HEK293 (cell line): Measurements from ENCODE around the gene SP3.

ENCODE experiments used
- CTCF ChIA-PET: fragments of 350-600 bp; formaldehyde crosslinking; extraction: SDS; loops from one replicate; lab custom pipeline; 2021; ENCODE audit warnings: antibody characterized with exemption; lab: Yijun Ruan, JAX
- POLR2A ChIA-PET: fragments of 300-600 bp; formaldehyde crosslinking; extraction: SDS; loops from one replicate; lab custom pipeline; 2020; ENCODE audit warnings: antibody characterized with exemption, inconsistent platforms; lab: Yijun Ruan, JAX
- H3K27ac ChIP-seq: fragments of 200-500 bp; sonication (Bioruptor generic); 2 replicates; pipeline ENCODE4 v1.5.1; 2014; ENCODE audit warnings: low read depth, low read length, control low read depth, inconsistent platforms; ENCODE audit errors: extremely low read depth
- H3K36me3 ChIP-seq, 2 experiments: fragments of 200-500 bp in 1 of 2; sonication (Bioruptor generic) in 1 of 2; 1 replicate in 1 of 2; 2 replicates in 1 of 2; pipeline ENCODE4 v1.5.1; 2014 to 2017; ENCODE audit warnings: inconsistent platforms in 2 of 2, low read length in 2 of 2; ENCODE audit not compliant: control insufficient read depth in 2 of 2, insufficient read depth in 1 of 2
- H3K4me1 ChIP-seq: fragments of 200-500 bp; sonication (Bioruptor generic); 2 replicates; pipeline ENCODE4 v1.5.1; 2014; ENCODE audit warnings: mild to moderate bottlenecking, low read length, inconsistent platforms; ENCODE audit not compliant: control insufficient read depth, insufficient read depth
- H3K4me3 ChIP-seq: 2 replicates; pipeline ENCODE4 v1.5.1; 2011; ENCODE audit warnings: low read depth, mild to moderate bottlenecking, control low read depth, low read length, moderate library complexity
- H3K9me3 ChIP-seq: fragments of 200-500 bp; sonication (Bioruptor generic); 2 replicates; pipeline ENCODE4 v1.5.1; 2014; ENCODE audit warnings: low read depth, low read length, inconsistent platforms; ENCODE audit not compliant: control insufficient read depth, insufficient read depth
- GFI1B ChIP-seq: fragments of 450-650 bp; formaldehyde crosslinking; IDR thresholded peaks from 2 replicates; pipeline ENCODE4 v1.5.1; 2016; ENCODE audit warnings: missing biosample characterization, missing genetic modification characterization
- GLIS1 ChIP-seq: fragments of 450-650 bp; formaldehyde crosslinking; IDR thresholded peaks from 2 replicates; pipeline ENCODE4 v1.5.1; 2016; ENCODE audit warnings: missing biosample characterization, missing genetic modification characterization
- INSM2 ChIP-seq: fragments of 450-650 bp; formaldehyde crosslinking; IDR thresholded peaks from 2 replicates; pipeline ENCODE4 v1.5.1; 2016; ENCODE audit warnings: missing biosample characterization, missing genetic modification characterization
- KLF16 ChIP-seq: fragments of 450-650 bp; formaldehyde crosslinking; IDR thresholded peaks from 2 replicates; pipeline ENCODE4 v1.5.1; 2017; ENCODE audit warnings: missing biosample characterization, missing genetic modification characterization
- PRDM6 ChIP-seq: fragments of 450-650 bp; formaldehyde crosslinking; IDR thresholded peaks from 2 replicates; pipeline ENCODE4 v1.5.1; 2017; ENCODE audit warnings: missing biosample characterization, missing genetic modification characterization
- REPIN1 ChIP-seq: fragments of 450-650 bp; formaldehyde crosslinking; IDR thresholded peaks from 2 replicates; pipeline ENCODE4 v1.5.1; 2017; ENCODE audit warnings: missing biosample characterization, missing genetic modification characterization, low read depth
- SP3 ChIP-seq: fragments of 450-650 bp; formaldehyde crosslinking; IDR thresholded peaks from 2 replicates; pipeline ENCODE4 v1.5.1; 2016; ENCODE audit warnings: missing biosample characterization, missing genetic modification characterization
- SP7 ChIP-seq: fragments of 450-650 bp; formaldehyde crosslinking; IDR thresholded peaks from 2 replicates; pipeline ENCODE4 v1.5.1; 2016; ENCODE audit warnings: missing biosample characterization, missing genetic modification characterization
- TCF7L2 ChIP-seq: IDR thresholded peaks from 2 replicates; pipeline ENCODE4 v1.6.1; 2011; ENCODE audit warnings: low read depth, mild to moderate bottlenecking, inconsistent platforms, low read length, moderate library complexity, borderline replicate concordance
- ZBTB1 ChIP-seq: fragments of 450-650 bp; formaldehyde crosslinking; IDR thresholded peaks from 2 replicates; pipeline ENCODE4 v1.5.1; 2016; ENCODE audit warnings: missing biosample characterization, missing genetic modification characterization
- ZBTB44 ChIP-seq: fragments of 450-650 bp; IDR thresholded peaks from 2 replicates; pipeline ENCODE4 v1.5.1; 2018; ENCODE audit warnings: missing biosample characterization, mild to moderate bottlenecking, missing genetic modification characterization
- ZFHX2 ChIP-seq: fragments of 450-650 bp; formaldehyde crosslinking; conservative IDR thresholded peaks from 2 replicates; pipeline ENCODE4 v1.5.1; 2016; ENCODE audit warnings: missing biosample characterization, missing genetic modification characterization
- ZFP69B ChIP-seq: fragments of 450-650 bp; formaldehyde crosslinking; IDR thresholded peaks from 2 replicates; pipeline ENCODE4 v1.5.1; 2016; ENCODE audit warnings: missing biosample characterization, missing genetic modification characterization
- ZNF221 ChIP-seq: fragments of 450-650 bp; formaldehyde crosslinking; IDR thresholded peaks from 2 replicates; pipeline ENCODE4 v1.5.1; 2017; ENCODE audit warnings: missing biosample characterization, missing genetic modification characterization, borderline replicate concordance
- ZNF223 ChIP-seq: fragments of 450-650 bp; formaldehyde crosslinking; IDR thresholded peaks from 2 replicates; pipeline ENCODE4 v1.5.1; 2016; ENCODE audit warnings: missing biosample characterization, missing genetic modification characterization
- ZNF423 ChIP-seq: fragments of 450-650 bp; formaldehyde crosslinking; IDR thresholded peaks from 2 replicates; pipeline ENCODE4 v1.5.1; 2016; ENCODE audit warnings: missing biosample characterization, missing genetic modification characterization
- ZNF473 ChIP-seq: fragments of 450-650 bp; formaldehyde crosslinking; IDR thresholded peaks from 2 replicates; pipeline ENCODE4 v1.5.1; 2017; ENCODE audit warnings: missing biosample characterization, missing genetic modification characterization
- ZNF488 ChIP-seq: fragments of 450-650 bp; formaldehyde crosslinking; IDR thresholded peaks from 2 replicates; pipeline ENCODE4 v1.5.1; 2016; ENCODE audit warnings: missing biosample characterization, missing genetic modification characterization
- ZNF530 ChIP-seq: fragments of 450-650 bp; formaldehyde crosslinking; IDR thresholded peaks from 2 replicates; pipeline ENCODE4 v1.5.1; 2016; ENCODE audit warnings: low read depth, missing biosample characterization, missing genetic modification characterization
- ZNF548 ChIP-seq: fragments of 450-650 bp; formaldehyde crosslinking; IDR thresholded peaks from 2 replicates; pipeline ENCODE4 v1.5.1; 2016; ENCODE audit warnings: missing biosample characterization, missing genetic modification characterization
- ZNF629 ChIP-seq: fragments of 450-650 bp; formaldehyde crosslinking; IDR thresholded peaks from 2 replicates; pipeline ENCODE4 v1.5.1; 2017; ENCODE audit warnings: missing biosample characterization, missing genetic modification characterization
- ZNF645 ChIP-seq: fragments of 450-650 bp; formaldehyde crosslinking; IDR thresholded peaks from 2 replicates; pipeline ENCODE4; 2016; ENCODE audit warnings: missing biosample characterization, missing genetic modification characterization
- ZNF707 ChIP-seq: fragments of 450-650 bp; formaldehyde crosslinking; IDR thresholded peaks from 2 replicates; pipeline ENCODE4 v1.5.1; 2016; ENCODE audit warnings: missing biosample characterization, missing genetic modification characterization
- ZNF76 ChIP-seq: fragments of 450-650 bp; formaldehyde crosslinking; IDR thresholded peaks from 2 replicates; pipeline ENCODE4; 2016; ENCODE audit warnings: low read depth, missing biosample characterization, missing genetic modification characterization, borderline replicate concordance

SP3 gene

GRCh38 chr2:174011796-174012195, 46.6 kb upstream of the SP3 start:
- TF ChIP-seq GFI1B (tag by site-specific recombination) = no peak
- TF ChIP-seq REPIN1 (tag by site-specific recombination) = no peak
- TF ChIP-seq ZFP69B (tag by site-specific recombination) = no peak
- no peak for TF ChIP-seq ZNF707 (tag by site-specific recombination)
- no peak for TF ChIP-seq KLF16 (tag by site-specific recombination)
- no peak for TF ChIP-seq ZNF645 (tag by site-specific recombination)
- no peak for TF ChIP-seq ZFHX2
- TF ChIP-seq ZNF223 (tag by site-specific recombination) = no peak
- TF ChIP-seq ZNF76 (tag by site-specific recombination) = no peak
- TF ChIP-seq ZNF530 = no peak
- TF ChIP-seq ZNF221 = no peak
- TF ChIP-seq TCF7L2 = no peak
- TF ChIP-seq, all 188 proteins: peak for 0
- H3K9me3 ChIP-seq = no peaks in the 10 kb centered on the region
- H3K36me3 ChIP-seq = no peaks in the 10 kb centered on the region
- POLR2A ChIA-PET = no interaction called here
- CTCF ChIA-PET = no interaction called here
- H3K4me1 ChIP-seq = 0 out of 2 replicates have a peak, but pooled peaks cover 4% of the 10 kb centered on the region
- H3K4me3 ChIP-seq = no peak overlapping the region
- H3K27ac ChIP-seq = no peak overlapping the region

- no peaks in the 10 kb centered on the region for H3K36me3 ChIP-seq
- H3K4me1 ChIP-seq = 0 out of 2 replicates have a peak, but pooled peaks cover 4% of the 10 kb centered on the region
- no peak for TF ChIP-seq ZBTB1 (tag by site-specific recombination)
- TF ChIP-seq PRDM6 (tag by site-specific recombination) = 0 out of 2 replicates have a peak, but pooled peaks have one; percentile 11
- no peak for TF ChIP-seq ZNF488 (tag by site-specific recombination)
- POLR2A ChIA-PET = no interaction called here
- H3K27ac ChIP-seq = no peak overlapping the region
- H3K4me3 ChIP-seq = no peak overlapping the region
- H3K9me3 ChIP-seq = no peaks in the 10 kb centered on the region
- CTCF ChIA-PET = no interaction called here
Measured at GRCh38 chr2:174011173-174011572, 46.0 kb upstream of the SP3 start.

GRCh38 chr2:174009488-174010223, 44.5 kb upstream of the SP3 start:
- ChIA-PET POLR2A (no interaction called here), CTCF (interaction anchor here (0.7 kb wide), 1 partner anchor 335 kb away, joined by 4 read pairs; no protein-coding TSS in a partner anchor)
- Histone ChIP-seq H3K36me3 (no peaks in the 10 kb centered on the region), H3K4me3 (no peak overlapping the region), H3K27ac (no peak overlapping the region), H3K9me3 (no peaks in the 10 kb centered on the region), H3K4me1 (0 out of 2 replicates have a peak, but pooled peaks cover 4% of the 10 kb centered on the region)
- TF ChIP-seq SP7 (tag by site-specific recombination) (0 out of 2 replicates have a peak, but pooled peaks have one; percentile 28), ZNF488 (tag by site-specific recombination) (no peak), ZNF423 (tag by site-specific recombination) (no peak), ZNF473 (tag by site-specific recombination) (no peak), SP3 (no peak), GLIS1 (no peak), ZNF629 (tag by site-specific recombination) (peak; percentile 28; the same call in 1 of the 2 replicates), ZNF548 (tag by site-specific recombination) (no peak), INSM2 (0 out of 2 replicates have a peak, but pooled peaks have one; percentile 27), ZBTB44 (tag by site-specific recombination) (no peak)
